Activated CD8-positive, alpha-beta memory T cell treated with anti-CD3 and anti-CD28 coated beads, Interleukin-2, amount 50 U/mL, for 24 hours (primary cell): ENCODE data around the gene COL4A2.
"Not testable (repeated sequence)": the region's sequence is repeated elsewhere in the genome, so short reads cannot be mapped to it uniquely, and the experiment has no call there.

Source experiments
- DNase-seq: peaks from one replicate; pipeline ENCODE4 v3.0.0-alpha.2; 2020; ENCODE audit errors: extremely low read depth

The COL4A2 gene

GRCh38 chr13:110496281-110496680 lies 189.2 kb downstream of the COL4A2 start:
- DNase-seq = no peak

- DNase-seq = no peak
Measured at GRCh38 chr13:110497003-110497402, 189.9 kb downstream of the COL4A2 start.

GRCh38 chr13:110497896-110498295 lies 190.8 kb downstream of the COL4A2 start:
- DNase-seq = not testable (repeated sequence)

- no peak for DNase-seq
Measured at GRCh38 chr13:110498327-110498726, 191.2 kb downstream of the COL4A2 start.

GRCh38 chr13:110498765-110499164 lies 191.7 kb downstream of the COL4A2 start:
- no peak for DNase-seq

GRCh38 chr13:110499621-110500281 lies 192.7 kb downstream of the COL4A2 start:
- no peak for DNase-seq

- DNase-seq = no peak
Measured at GRCh38 chr13:110500341-110500740, 193.3 kb downstream of the COL4A2 start.

- no peak for DNase-seq
Measured at GRCh38 chr13:110501188-110501587, 194.1 kb downstream of the COL4A2 start.

- no peak for DNase-seq
Measured at GRCh38 chr13:110503037-110503901, 196.2 kb downstream of the COL4A2 start.

- no peak for DNase-seq
Measured at GRCh38 chr13:110503979-110504499, 197.0 kb downstream of the COL4A2 start.

- DNase-seq = no peak
Measured at GRCh38 chr13:110505594-110505993, 198.5 kb downstream of the COL4A2 start.

GRCh38 chr13:110506396-110506795 lies 199.3 kb downstream of the COL4A2 start:
- no peak for DNase-seq

- DNase-seq = no peak
Measured at GRCh38 chr13:110506859-110507566, 199.9 kb downstream of the COL4A2 start.

- DNase-seq = no peak
Measured at GRCh38 chr13:110507678-110508381, 200.7 kb downstream of the COL4A2 start.

- DNase-seq = no peak
Measured at GRCh38 chr13:110509478-110509926, 202.4 kb downstream of the COL4A2 start.

GRCh38 chr13:110509971-110510786 lies 203.1 kb downstream of the COL4A2 start:
- DNase-seq = no peak

- no peak for DNase-seq
Measured at GRCh38 chr13:110511509-110512181, 204.6 kb downstream of the COL4A2 start.

- no peak for DNase-seq
Measured at GRCh38 chr13:110512198-110512740, 205.2 kb downstream of the COL4A2 start.

GRCh38 chr13:110516500-110516899 lies 209.4 kb downstream of the COL4A2 start:
- DNase-seq = no peak
